Panc1 (cell line): ENCODE data around the gene RBM10. TPM values are rescaled to one million over a fixed set of nuclear protein-coding genes. Genes with fewer than 3 reads are reported as not detected.

ENCODE experiments used
- ATAC-seq: fragments of 200-7000 bp; cut with Tn5 transposase; 2 replicates; pipeline ENCODE4 v1.9.1; 2020; ENCODE audit warnings: mild to moderate bottlenecking, moderate library complexity
- BruUV-seq: library from RNA; stranded (reverse); fragments of 400-500 nt; replicated peaks from 2 replicates; lab custom pipeline; 2021; lab: Mats Ljungman, UMichigan
- CTCF ChIA-PET: fragments of 300-600 bp; sonication (Branson Sonifier 250); formaldehyde crosslinking; loops from one replicate; lab custom pipeline; 2022; ENCODE audit warnings: antibody characterized with exemption; lab: Charles Lee
- POLR2A ChIA-PET: fragments of 300-600 bp; sonication (Branson Sonifier 250); formaldehyde crosslinking; loops from one replicate; lab custom pipeline; 2022; ENCODE audit warnings: antibody characterized with exemption; lab: Charles Lee
- DNase-seq: peaks from one replicate; pipeline ENCODE4 v3.0.0-alpha.2; 2010; ENCODE audit warnings: low read depth, low spot score
- H3K27ac ChIP-seq: 2 replicates; pipeline ENCODE4 v1.5.1; 2011; ENCODE audit warnings: mild to moderate bottlenecking, low read length, inconsistent platforms
- H3K27me3 ChIP-seq: fragments of 200-500 bp; sonication (Bioruptor generic); 2 replicates; pipeline ENCODE4 v1.6.0; 2014; ENCODE audit warnings: low read length, inconsistent platforms; ENCODE audit not compliant: control insufficient read depth, insufficient read depth
- H3K36me3 ChIP-seq: fragments of 200-500 bp; sonication (Bioruptor generic); 2 replicates; pipeline ENCODE4 v1.5.1; 2014; ENCODE audit warnings: inconsistent platforms, mild to moderate bottlenecking, low read length, moderate library complexity; ENCODE audit not compliant: control insufficient read depth, insufficient read depth
- H3K4me1 ChIP-seq: 2 replicates; pipeline ENCODE4 v1.5.1; 2011; ENCODE audit warnings: inconsistent platforms, mild to moderate bottlenecking, low read length, moderate library complexity; ENCODE audit not compliant: control insufficient read depth, insufficient read depth
- H3K4me3 ChIP-seq, 2 experiments: 2 replicates each; pipeline ENCODE4 v1.5.1; 2011 to 2012; ENCODE audit warnings: low read depth in 2 of 2, low read length in 2 of 2, mild to moderate bottlenecking in 2 of 2, inconsistent platforms in 1 of 2, moderate library complexity in 1 of 2
- H3K9me3 ChIP-seq: fragments of 200-500 bp; sonication (Bioruptor generic); 2 replicates; pipeline ENCODE4 v1.5.1; 2014; ENCODE audit warnings: low read depth, mild to moderate bottlenecking, inconsistent platforms, low read length, moderate library complexity; ENCODE audit not compliant: control insufficient read depth, insufficient read depth
- POLR2AphosphoS5 ChIP-seq: IDR thresholded peaks from 2 replicates; pipeline ENCODE4 v1.6.1; 2012; ENCODE audit warnings: mild to moderate bottlenecking, low read depth, low read length, moderate library complexity
- SIN3A ChIP-seq: IDR thresholded peaks from 2 replicates; pipeline ENCODE4 v1.6.1; 2012; ENCODE audit warnings: low read depth, mild to moderate bottlenecking, low read length, moderate library complexity, borderline replicate concordance; ENCODE audit not compliant: insufficient read depth
- TCF7L2 ChIP-seq: IDR thresholded peaks from 2 replicates; pipeline ENCODE4 v1.6.1; 2011; ENCODE audit warnings: mild to moderate bottlenecking, low read depth, low read length, inconsistent platforms
- in situ Hi-C: cut with HindIII; loops from 2 replicates; pipeline ENCODE4 v1.10.0; 2016; ENCODE audit warnings: low sequenced_read_pairs, low pct_unique_long_range_greater_than_20kb
- intact Hi-C: fragments of 100-400 bp; cut with micrococcal nuclease; formaldehyde crosslinking; loops from one replicate; pipeline ENCODE4 v1.10.0; 2022; ENCODE audit not compliant: unreplicated experiment
- total RNA-seq: library from RNA; stranded (reverse); gene quantifications from one replicate; pipeline ENCODE4 v1.2.1, GENCODE V29; 2021; ENCODE audit not compliant: unreplicated experiment
- TF ChIP-seq, protein P1 (sequence below): fragments of 450-650 bp; IDR thresholded peaks from 2 replicates; pipeline ENCODE4 v1.5.1; 2017; ENCODE audit warnings: mild to moderate bottlenecking
- TF ChIP-seq, protein P2 (sequence below), 2 experiments: IDR thresholded peaks; 2 replicates each; pipeline ENCODE4 v1.6.1; 2011 to 2012; ENCODE audit warnings: low read depth in 2 of 2, control low read depth in 1 of 2, low read length in 1 of 2, mild to moderate bottlenecking in 1 of 2, moderate library complexity in 1 of 2; ENCODE audit not compliant: insufficient read depth in 1 of 2

The RBM10 gene
- total RNA-seq, 1 experiment from 2014 or later, result 47.1 TPM

DNA sequence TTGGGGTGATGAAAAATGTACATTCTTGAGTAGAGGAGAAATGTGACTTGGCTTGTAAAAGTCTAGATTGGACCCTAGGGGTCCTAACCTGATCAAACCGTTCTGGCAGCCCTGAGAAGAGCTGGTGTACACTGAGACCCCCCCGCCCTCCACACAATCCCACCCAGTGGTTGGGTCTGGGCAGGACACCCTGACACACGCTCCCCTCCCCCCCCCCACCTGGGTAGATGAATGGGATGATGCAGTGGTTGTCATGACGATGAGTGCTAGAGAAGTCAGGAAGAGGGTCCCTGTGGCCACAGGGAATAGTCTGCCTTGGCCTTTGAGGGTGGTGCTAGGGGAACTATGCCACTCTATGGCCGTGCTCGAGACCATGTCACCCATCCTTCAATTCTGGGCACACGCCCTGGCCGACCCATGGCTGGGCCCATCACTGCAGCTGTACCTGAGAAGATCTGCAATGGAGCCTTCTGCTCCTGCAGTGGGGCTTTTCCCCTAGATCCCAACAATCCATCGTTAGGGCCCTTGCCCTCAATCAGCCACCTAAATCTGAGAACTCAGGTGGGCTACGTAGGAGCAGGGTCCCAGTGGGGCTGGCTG lies 77.8 kb downstream of the RBM10 start:
- intact Hi-C loops (no loop called here), in situ Hi-C loops (no loop called here)
- ATAC-seq, result no peak
- H3K4me3 ChIP-seq, result no peak overlapping the region
- H3K9me3 ChIP-seq, result no peaks in the 10 kb centered on the region
- DNase-seq, result no peak
- POLR2A ChIA-PET, result no interaction called here
- H3K27me3 ChIP-seq, result no peaks in the 10 kb centered on the region
- H3K4me1 ChIP-seq, result peaks cover 7% of the 10 kb centered on the region; the same call in 1 of the 2 replicates
- TF ChIP-seq TCF7L2 (no peak), SIN3A (no peak), POLR2AphosphoS5 (no peak)
- TF ChIP-seq, protein P1, sequence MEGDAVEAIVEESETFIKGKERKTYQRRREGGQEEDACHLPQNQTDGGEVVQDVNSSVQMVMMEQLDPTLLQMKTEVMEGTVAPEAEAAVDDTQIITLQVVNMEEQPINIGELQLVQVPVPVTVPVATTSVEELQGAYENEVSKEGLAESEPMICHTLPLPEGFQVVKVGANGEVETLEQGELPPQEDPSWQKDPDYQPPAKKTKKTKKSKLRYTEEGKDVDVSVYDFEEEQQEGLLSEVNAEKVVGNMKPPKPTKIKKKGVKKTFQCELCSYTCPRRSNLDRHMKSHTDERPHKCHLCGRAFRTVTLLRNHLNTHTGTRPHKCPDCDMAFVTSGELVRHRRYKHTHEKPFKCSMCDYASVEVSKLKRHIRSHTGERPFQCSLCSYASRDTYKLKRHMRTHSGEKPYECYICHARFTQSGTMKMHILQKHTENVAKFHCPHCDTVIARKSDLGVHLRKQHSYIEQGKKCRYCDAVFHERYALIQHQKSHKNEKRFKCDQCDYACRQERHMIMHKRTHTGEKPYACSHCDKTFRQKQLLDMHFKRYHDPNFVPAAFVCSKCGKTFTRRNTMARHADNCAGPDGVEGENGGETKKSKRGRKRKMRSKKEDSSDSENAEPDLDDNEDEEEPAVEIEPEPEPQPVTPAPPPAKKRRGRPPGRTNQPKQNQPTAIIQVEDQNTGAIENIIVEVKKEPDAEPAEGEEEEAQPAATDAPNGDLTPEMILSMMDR, result no peak
- TF ChIP-seq, protein P2, sequence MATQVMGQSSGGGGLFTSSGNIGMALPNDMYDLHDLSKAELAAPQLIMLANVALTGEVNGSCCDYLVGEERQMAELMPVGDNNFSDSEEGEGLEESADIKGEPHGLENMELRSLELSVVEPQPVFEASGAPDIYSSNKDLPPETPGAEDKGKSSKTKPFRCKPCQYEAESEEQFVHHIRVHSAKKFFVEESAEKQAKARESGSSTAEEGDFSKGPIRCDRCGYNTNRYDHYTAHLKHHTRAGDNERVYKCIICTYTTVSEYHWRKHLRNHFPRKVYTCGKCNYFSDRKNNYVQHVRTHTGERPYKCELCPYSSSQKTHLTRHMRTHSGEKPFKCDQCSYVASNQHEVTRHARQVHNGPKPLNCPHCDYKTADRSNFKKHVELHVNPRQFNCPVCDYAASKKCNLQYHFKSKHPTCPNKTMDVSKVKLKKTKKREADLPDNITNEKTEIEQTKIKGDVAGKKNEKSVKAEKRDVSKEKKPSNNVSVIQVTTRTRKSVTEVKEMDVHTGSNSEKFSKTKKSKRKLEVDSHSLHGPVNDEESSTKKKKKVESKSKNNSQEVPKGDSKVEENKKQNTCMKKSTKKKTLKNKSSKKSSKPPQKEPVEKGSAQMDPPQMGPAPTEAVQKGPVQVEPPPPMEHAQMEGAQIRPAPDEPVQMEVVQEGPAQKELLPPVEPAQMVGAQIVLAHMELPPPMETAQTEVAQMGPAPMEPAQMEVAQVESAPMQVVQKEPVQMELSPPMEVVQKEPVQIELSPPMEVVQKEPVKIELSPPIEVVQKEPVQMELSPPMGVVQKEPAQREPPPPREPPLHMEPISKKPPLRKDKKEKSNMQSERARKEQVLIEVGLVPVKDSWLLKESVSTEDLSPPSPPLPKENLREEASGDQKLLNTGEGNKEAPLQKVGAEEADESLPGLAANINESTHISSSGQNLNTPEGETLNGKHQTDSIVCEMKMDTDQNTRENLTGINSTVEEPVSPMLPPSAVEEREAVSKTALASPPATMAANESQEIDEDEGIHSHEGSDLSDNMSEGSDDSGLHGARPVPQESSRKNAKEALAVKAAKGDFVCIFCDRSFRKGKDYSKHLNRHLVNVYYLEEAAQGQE (IDR thresholded peaks at IDR 0.05; ENCODE audit: insufficient read depth in 1 of 2, low read depth in 2 of 2, low read length in 1 of 2), result no peak
- CTCF ChIA-PET, result no interaction called here
- peaks cover 19% of the 10 kb centered on the region for H3K36me3 ChIP-seq
- BruUV-seq, result no TSS peak
- H3K27ac ChIP-seq, result no peak overlapping the region

DNA sequence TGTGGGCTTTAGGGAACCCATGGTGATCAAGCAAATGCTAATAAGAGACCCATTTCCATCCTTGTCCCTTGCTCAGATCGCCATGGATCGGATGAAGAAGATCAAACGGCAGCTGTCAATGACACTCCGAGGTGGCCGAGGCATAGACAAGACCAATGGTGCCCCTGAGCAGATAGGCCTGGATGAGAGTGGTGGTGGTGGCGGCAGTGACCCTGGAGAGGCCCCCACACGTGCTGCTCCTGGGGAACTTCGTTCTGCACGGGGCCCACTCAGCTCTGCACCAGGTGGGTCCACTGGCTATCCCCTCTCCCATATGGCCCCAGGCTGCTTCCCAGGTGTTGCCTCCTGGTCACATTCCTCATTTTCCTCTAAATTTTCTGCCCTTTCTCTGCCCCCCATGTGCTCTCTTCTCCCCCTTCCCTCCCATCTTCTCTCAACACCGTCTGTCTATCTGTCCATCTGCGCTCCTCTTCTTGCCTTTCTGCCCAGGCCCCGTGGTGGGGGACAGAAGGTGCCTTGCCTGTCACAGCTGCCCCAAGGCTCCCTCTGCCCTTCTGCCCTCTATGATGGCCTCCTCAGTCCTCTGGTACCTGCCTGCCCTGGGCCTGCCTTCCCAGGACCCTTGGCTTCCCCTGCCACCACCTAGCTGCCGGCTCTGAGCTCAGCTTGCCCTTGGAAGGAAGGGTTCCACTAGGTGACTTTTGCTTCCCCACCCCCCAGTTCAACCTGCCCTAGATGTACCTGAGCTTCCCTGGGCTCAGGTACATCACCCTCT lies 78.6 kb downstream of the RBM10 start:
- in situ Hi-C loops (no loop called here), intact Hi-C loops (no loop called here)
- H3K9me3 ChIP-seq, result no peaks in the 10 kb centered on the region
- TF ChIP-seq TCF7L2 (no peak), SIN3A (no peak), POLR2AphosphoS5 (no peak)
- TF ChIP-seq, protein P1, result no peak
- TF ChIP-seq, protein P2 (IDR thresholded peaks at IDR 0.05; ENCODE audit: insufficient read depth in 1 of 2, low read depth in 2 of 2, low read length in 1 of 2), result no peak
- no peak overlapping the region for H3K27ac ChIP-seq
- ATAC-seq (no peak), DNase-seq (no peak)
- ChIA-PET POLR2A (no interaction called here), CTCF (interaction anchor here (0.6 kb wide), 1 partner anchor 61 kb away, joined by 5 read pairs; no protein-coding TSS in a partner anchor)
- H3K27me3 ChIP-seq, result no peaks in the 10 kb centered on the region
- H3K4me3 ChIP-seq, result no peak overlapping the region
- H3K4me1 ChIP-seq, result peaks cover 7% of the 10 kb centered on the region; the same call in 1 of the 2 replicates
- peaks cover 23% of the 10 kb centered on the region for H3K36me3 ChIP-seq
- no TSS peak for BruUV-seq
